ENCODE results near the gene GCH1. TPM values are rescaled to one million over a fixed set of nuclear protein-coding genes. Genes with fewer than 3 reads are reported as not detected.

The GCH1 gene, protein sequence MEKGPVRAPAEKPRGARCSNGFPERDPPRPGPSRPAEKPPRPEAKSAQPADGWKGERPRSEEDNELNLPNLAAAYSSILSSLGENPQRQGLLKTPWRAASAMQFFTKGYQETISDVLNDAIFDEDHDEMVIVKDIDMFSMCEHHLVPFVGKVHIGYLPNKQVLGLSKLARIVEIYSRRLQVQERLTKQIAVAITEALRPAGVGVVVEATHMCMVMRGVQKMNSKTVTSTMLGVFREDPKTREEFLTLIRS
- total RNA-seq = 1 to 10 TPM; 3.6 to 4.6 TPM
- polyA plus RNA-seq (ENCODE audit: insufficient read length in 2 of 2) = 1 to 10 TPM; 3.4 to 4.6 TPM
- long read RNA-seq, donor 1, partial matches to known transcripts = 0 of 1 reads
- long read RNA-seq, donor 1, other reads (novel, unspliced or antisense) = 0 of 1 reads
- long read RNA-seq, donor 2 = 0 reads
- long read RNA-seq, donor 3, partial matches to known transcripts = 0 of 1 reads
- long read RNA-seq, donor 3, other reads (novel, unspliced or antisense) = 0 of 1 reads
- long read RNA-seq, donor 4 = 0 reads

DNA sequence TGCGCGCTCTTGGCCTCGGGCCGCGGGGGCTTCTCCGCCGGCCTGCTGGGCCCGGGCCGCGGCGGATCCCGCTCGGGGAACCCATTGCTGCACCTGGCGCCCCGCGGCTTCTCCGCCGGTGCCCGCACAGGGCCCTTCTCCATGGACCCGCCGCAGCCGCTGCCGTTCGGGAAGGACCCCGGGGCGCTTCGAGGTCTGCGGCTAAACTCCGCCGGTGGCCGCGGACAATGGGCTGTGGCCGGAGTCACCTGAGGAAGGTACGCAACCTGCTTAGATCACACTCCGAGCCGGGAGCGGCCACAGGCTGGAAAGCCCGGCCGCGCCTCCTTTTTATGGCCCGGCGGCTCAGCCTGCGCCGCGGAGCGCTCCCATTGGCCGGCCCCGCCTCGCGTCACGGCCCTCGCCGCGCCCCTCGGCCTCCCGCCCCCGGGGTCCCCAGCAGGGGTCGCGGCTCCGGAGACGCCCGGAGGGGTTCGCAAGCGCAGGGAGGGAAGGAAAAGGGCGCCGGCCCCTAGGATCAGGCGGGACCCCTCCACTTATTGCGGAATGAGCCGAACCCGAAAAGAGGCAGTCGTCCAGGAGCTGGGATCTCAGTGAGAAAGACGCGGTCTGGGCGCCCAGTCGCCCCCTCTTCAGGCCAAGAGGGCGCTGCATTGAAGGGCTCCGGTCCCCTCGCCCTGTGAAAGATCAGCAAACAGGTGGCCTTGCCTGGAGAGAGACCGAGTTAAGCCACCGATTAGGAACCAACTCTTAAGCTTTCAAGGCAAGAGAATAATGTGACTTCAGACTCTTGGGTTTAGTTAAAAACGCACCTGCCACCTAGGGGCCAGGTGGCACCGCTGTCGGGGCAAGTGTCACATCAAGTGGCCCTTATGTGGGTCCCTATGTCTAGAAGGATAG is at the start of gene GCH1:
TSS of gene GCH1 (minus strand) at position 306 of the 900 bp plus-strand sequence. CDS start at position 143, 163 bp downstream.
- DNase-seq (ENCODE audit: low read depth in 4 of 6, low spot score in 6 of 6) = peak in 4 of 6 donors; percentile 36 to 88 (median 68)
- H3K27me3 ChIP-seq (ENCODE audit: control insufficient read depth, insufficient read depth, low read length) = peaks cover 22% of the 10 kb centered on the region
- WGBS (ENCODE audit: insufficient coverage) = under 1% methylated on average over 83 of the region's 83 CpGs
- H3K4me3 ChIP-seq (ENCODE audit: low read depth, low read length) = peak within 1 kb of the TSS; percentile 68
- H3K27ac ChIP-seq (ENCODE audit: low read depth, low read length) = no peak within 1 kb of the TSS
- H3K4me1 ChIP-seq (ENCODE audit: control insufficient read depth, insufficient read depth, low read length) = peaks cover 17% of the 10 kb centered on the region
- H3K9me3 ChIP-seq (ENCODE audit: control insufficient read depth, insufficient read depth, low read length) = peaks cover 2% of the 10 kb centered on the region
- H3K36me3 ChIP-seq (ENCODE audit: control insufficient read depth, insufficient read depth, low read length) = no peaks in the 10 kb centered on the region

DNA sequence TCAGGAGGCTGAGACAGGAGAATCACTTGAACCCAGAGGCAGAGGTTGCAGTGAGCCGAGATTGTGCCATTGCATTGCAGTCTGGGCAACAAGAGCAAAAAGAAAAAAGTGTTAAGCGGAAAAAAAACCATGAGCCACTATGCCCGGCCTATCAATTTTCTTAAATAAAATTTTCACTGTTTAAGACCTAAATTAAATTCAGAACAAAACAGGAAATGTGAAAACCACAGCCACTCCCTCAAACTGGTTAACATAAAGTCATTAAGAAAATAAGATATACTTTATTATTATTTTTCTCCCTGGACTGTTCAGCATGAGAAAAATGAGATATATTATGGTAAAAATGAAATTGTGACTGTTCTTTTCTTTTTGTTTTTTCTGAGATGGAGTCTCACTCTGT is 44.6 kb upstream of the GCH1 start:
- Histone ChIP-seq H3K36me3 (ENCODE audit: control insufficient read depth, insufficient read depth, low read length) (peaks cover 4% of the 10 kb centered on the region), H3K4me3 (ENCODE audit: low read depth, low read length) (no peak overlapping the region), H3K27me3 (ENCODE audit: control insufficient read depth, insufficient read depth, low read length) (no peaks in the 10 kb centered on the region), H3K9me3 (ENCODE audit: control insufficient read depth, insufficient read depth, low read length) (no peaks in the 10 kb centered on the region), H3K27ac (ENCODE audit: low read depth, low read length) (no peak overlapping the region), H3K4me1 (ENCODE audit: control insufficient read depth, insufficient read depth, low read length) (no peaks in the 10 kb centered on the region)
- 100% methylated on average over 1 of the region's 3 CpGs for WGBS (ENCODE audit: insufficient coverage)
- no peak for DNase-seq (ENCODE audit: low read depth in 4 of 6, low spot score in 6 of 6)

DNA sequence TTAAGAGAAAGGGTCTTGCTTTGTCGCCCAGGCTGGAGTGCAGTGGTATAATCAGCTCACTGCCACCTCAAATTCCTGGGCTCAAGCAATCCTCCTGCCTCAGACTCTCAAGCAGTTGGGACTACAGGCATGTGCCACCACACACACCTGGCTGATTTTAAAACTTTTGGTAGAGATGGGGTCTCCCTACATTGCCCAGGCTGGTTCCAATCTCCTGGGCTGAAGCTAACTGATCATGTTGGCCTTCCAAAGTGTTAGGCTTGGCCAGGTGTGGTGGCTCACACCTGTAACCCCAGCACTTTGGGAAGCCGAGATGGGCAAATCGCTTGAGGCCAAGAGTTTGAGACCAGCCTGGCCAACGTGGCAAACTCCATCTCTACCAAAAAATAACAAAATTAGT is 43.9 kb upstream of the GCH1 start:
- no peaks in the 10 kb centered on the region for H3K27me3 ChIP-seq (ENCODE audit: control insufficient read depth, insufficient read depth, low read length)
- peaks cover 4% of the 10 kb centered on the region for H3K36me3 ChIP-seq (ENCODE audit: control insufficient read depth, insufficient read depth, low read length)
- no peak overlapping the region for H3K27ac ChIP-seq (ENCODE audit: low read depth, low read length)
- DNase-seq (ENCODE audit: low read depth in 4 of 6, low spot score in 6 of 6) = no peak
- no peaks in the 10 kb centered on the region for H3K4me1 ChIP-seq (ENCODE audit: control insufficient read depth, insufficient read depth, low read length)
- WGBS (ENCODE audit: insufficient coverage) = 100% methylated on average over 4 of the region's 4 CpGs
- no peaks in the 10 kb centered on the region for H3K9me3 ChIP-seq (ENCODE audit: control insufficient read depth, insufficient read depth, low read length)
- no peak overlapping the region for H3K4me3 ChIP-seq (ENCODE audit: low read depth, low read length)

DNA sequence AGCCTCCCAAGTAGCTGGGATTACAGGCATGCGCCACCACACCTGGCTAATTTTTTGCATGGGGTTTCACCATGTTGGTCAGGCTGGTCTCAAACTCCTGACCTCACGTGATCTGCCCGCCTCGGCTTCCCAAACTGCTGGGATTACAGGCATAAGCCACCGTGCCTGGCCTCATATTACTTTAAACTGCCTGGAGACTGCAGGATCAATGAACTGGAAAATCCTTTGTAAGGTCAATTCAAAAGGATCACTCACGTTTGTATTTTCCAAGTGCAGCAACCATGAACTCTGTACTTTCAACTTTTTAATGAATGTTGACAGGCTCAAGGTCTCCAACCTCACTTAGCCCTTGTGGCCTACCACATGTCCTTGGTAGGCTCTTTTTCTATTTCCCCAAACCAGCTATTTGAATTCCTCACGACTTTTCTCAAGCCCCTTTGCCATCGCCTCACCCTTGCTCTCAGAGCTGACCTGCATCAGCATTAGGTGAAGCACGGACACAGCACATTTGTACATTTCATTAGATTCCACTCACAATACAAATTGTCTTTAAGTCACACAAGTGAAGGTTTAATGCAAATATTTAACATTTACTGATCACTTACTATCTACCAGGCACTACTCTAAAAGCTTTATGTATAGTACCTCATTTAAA is 42.2 kb upstream of the GCH1 start:
- no peak overlapping the region for H3K4me3 ChIP-seq (ENCODE audit: low read depth, low read length)
- WGBS (ENCODE audit: insufficient coverage) = 71% methylated on average over 9 of the region's 9 CpGs
- no peaks in the 10 kb centered on the region for H3K4me1 ChIP-seq (ENCODE audit: control insufficient read depth, insufficient read depth, low read length)
- no peak overlapping the region for H3K27ac ChIP-seq (ENCODE audit: low read depth, low read length)
- H3K36me3 ChIP-seq (ENCODE audit: control insufficient read depth, insufficient read depth, low read length) = peaks cover 4% of the 10 kb centered on the region
- H3K9me3 ChIP-seq (ENCODE audit: control insufficient read depth, insufficient read depth, low read length) = no peaks in the 10 kb centered on the region
- no peaks in the 10 kb centered on the region for H3K27me3 ChIP-seq (ENCODE audit: control insufficient read depth, insufficient read depth, low read length)
- no peak for DNase-seq (ENCODE audit: low read depth in 4 of 6, low spot score in 6 of 6)

DNA sequence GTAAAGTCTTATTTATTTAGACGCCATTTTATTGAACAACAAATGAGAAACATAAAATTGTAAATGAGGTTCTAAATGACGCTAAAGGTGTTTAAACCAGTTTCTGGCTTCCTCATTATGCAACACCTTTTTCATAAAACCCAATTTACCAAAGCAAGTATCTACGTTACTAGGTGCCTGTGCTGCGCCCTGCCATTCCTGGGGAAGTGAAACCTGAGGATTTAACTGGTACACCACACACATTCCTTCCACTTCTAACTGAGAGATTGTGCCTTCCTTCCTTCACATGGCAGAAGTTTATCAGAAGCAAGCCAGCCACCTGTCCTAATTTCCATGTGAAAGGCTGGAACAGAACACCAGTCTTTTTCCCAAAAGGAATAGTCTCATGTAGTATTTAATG is 40.3 kb upstream of the GCH1 start:
- WGBS (ENCODE audit: insufficient coverage) = 82% methylated on average over 2 of the region's 4 CpGs
- Histone ChIP-seq H3K36me3 (ENCODE audit: control insufficient read depth, insufficient read depth, low read length) (peaks cover 4% of the 10 kb centered on the region), H3K27ac (ENCODE audit: low read depth, low read length) (no peak overlapping the region), H3K4me1 (ENCODE audit: control insufficient read depth, insufficient read depth, low read length) (no peaks in the 10 kb centered on the region), H3K27me3 (ENCODE audit: control insufficient read depth, insufficient read depth, low read length) (no peaks in the 10 kb centered on the region), H3K9me3 (ENCODE audit: control insufficient read depth, insufficient read depth, low read length) (no peaks in the 10 kb centered on the region), H3K4me3 (ENCODE audit: low read depth, low read length) (no peak overlapping the region)
- no peak for DNase-seq (ENCODE audit: low read depth in 4 of 6, low spot score in 6 of 6)

DNA sequence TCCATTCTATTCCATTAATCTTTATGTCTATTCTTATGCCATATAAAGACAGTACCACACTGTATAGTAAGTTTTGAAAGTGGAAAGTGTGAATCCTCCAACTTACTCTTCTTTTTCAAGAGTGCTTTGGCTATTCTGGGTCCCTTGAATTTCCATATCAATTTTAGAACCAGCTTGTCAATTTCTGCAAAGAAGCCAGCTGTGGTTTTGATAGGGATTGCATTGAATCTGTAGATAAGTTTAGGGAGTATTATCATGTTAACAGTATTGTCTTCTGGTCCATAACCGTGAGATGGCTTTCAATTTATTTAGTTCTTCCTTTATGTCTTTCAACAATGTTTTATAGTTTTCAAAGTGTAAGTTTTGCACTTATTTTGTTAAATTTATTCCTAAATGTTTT is 34.2 kb upstream of the GCH1 start:
- no peak for DNase-seq (ENCODE audit: low read depth in 4 of 6, low spot score in 6 of 6)
- no CpG with 5 or more reads among the region's 1 CpG for WGBS (ENCODE audit: insufficient coverage)
- Histone ChIP-seq H3K4me1 (ENCODE audit: control insufficient read depth, insufficient read depth, low read length) (no peaks in the 10 kb centered on the region), H3K9me3 (ENCODE audit: control insufficient read depth, insufficient read depth, low read length) (no peaks in the 10 kb centered on the region), H3K4me3 (ENCODE audit: low read depth, low read length) (no peak overlapping the region), H3K36me3 (ENCODE audit: control insufficient read depth, insufficient read depth, low read length) (no peaks in the 10 kb centered on the region), H3K27me3 (ENCODE audit: control insufficient read depth, insufficient read depth, low read length) (no peaks in the 10 kb centered on the region), H3K27ac (ENCODE audit: low read depth, low read length) (no peak overlapping the region)

DNA sequence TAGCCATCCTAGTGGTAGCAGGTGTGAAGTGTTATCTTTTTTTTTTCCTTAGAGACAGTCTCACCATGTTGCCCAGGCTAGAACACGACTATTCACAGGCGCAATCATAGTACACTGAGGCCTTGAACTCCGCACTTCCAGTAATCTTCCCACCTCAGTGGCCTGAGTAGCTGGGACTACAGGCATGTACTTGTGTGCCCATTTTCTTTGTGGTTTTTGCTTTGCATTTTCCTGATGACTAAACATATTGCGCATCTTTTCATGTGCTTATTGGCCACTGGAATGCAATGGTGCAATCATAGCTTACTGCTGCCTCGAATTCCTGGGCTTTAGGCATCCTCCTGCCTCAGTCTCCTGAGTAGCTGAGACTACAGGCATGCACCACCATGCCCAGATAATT is 33.3 kb upstream of the GCH1 start:
- Histone ChIP-seq H3K27ac (ENCODE audit: low read depth, low read length) (no peak overlapping the region), H3K4me1 (ENCODE audit: control insufficient read depth, insufficient read depth, low read length) (no peaks in the 10 kb centered on the region), H3K36me3 (ENCODE audit: control insufficient read depth, insufficient read depth, low read length) (no peaks in the 10 kb centered on the region), H3K4me3 (ENCODE audit: low read depth, low read length) (no peak overlapping the region), H3K9me3 (ENCODE audit: control insufficient read depth, insufficient read depth, low read length) (no peaks in the 10 kb centered on the region), H3K27me3 (ENCODE audit: control insufficient read depth, insufficient read depth, low read length) (no peaks in the 10 kb centered on the region)
- no peak for DNase-seq (ENCODE audit: low read depth in 4 of 6, low spot score in 6 of 6)
- 98% methylated on average over 4 of the region's 5 CpGs for WGBS (ENCODE audit: insufficient coverage)

DNA sequence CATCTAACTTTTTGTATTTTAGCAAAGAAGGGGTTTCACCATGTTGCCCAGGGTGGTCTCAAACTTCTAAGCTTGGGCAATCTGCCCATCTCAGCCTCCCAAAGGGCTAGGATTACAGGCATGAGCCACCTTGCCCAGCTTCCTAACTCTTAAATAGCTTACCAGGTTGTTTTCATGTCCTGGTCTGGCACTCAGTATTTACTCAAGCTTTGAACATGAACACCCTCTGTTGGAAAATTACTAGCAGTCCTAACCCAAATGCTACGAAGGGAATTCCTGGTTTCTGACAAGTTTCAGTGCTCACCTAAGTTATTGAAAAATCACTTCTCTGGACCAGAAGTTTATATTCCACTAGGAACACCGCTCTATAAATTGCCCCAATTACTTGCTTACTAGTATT is 32.5 kb upstream of the GCH1 start:
- Histone ChIP-seq H3K4me1 (ENCODE audit: control insufficient read depth, insufficient read depth, low read length) (no peaks in the 10 kb centered on the region), H3K27ac (ENCODE audit: low read depth, low read length) (no peak overlapping the region), H3K36me3 (ENCODE audit: control insufficient read depth, insufficient read depth, low read length) (no peaks in the 10 kb centered on the region), H3K27me3 (ENCODE audit: control insufficient read depth, insufficient read depth, low read length) (no peaks in the 10 kb centered on the region), H3K4me3 (ENCODE audit: low read depth, low read length) (no peak overlapping the region), H3K9me3 (ENCODE audit: control insufficient read depth, insufficient read depth, low read length) (no peaks in the 10 kb centered on the region)
- no peak for DNase-seq (ENCODE audit: low read depth in 4 of 6, low spot score in 6 of 6)
- no CpG with 5 or more reads among the region's 2 CpGs for WGBS (ENCODE audit: insufficient coverage)

DNA sequence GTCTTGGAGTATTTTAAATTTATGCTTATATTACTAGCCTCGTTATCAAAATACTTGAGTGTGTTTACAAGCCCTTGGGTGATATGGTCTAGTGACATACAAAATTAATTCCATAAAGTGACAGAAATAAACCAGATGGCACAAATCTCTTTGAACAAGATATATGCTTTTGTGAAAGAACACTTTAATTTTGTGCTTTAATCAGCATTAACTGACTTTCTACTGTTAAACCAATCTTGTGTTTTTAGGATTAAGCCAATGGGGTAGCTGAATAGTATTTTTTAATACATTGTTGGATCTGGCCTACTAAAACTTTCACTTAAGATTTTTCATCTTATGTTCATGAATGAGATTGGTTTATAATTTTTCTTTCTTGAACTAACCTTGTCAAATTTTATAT is 30.4 kb upstream of the GCH1 start:
- Histone ChIP-seq H3K4me1 (ENCODE audit: control insufficient read depth, insufficient read depth, low read length) (no peaks in the 10 kb centered on the region), H3K36me3 (ENCODE audit: control insufficient read depth, insufficient read depth, low read length) (no peaks in the 10 kb centered on the region), H3K4me3 (ENCODE audit: low read depth, low read length) (no peak overlapping the region), H3K27me3 (ENCODE audit: control insufficient read depth, insufficient read depth, low read length) (no peaks in the 10 kb centered on the region), H3K9me3 (ENCODE audit: control insufficient read depth, insufficient read depth, low read length) (no peaks in the 10 kb centered on the region), H3K27ac (ENCODE audit: low read depth, low read length) (no peak overlapping the region)
- no peak for DNase-seq (ENCODE audit: low read depth in 4 of 6, low spot score in 6 of 6)
- WGBS (ENCODE audit: insufficient coverage) = no CpG with 5 or more reads among the region's 1 CpG
